ENCODE results near the gene FSD1. TPM values are rescaled to one million over a fixed set of nuclear protein-coding genes. Genes with fewer than 3 reads are reported as not detected.
"Not testable (repeated sequence)": the region's sequence is repeated elsewhere in the genome, so short reads cannot be mapped to it uniquely, and the experiment has no call there.

FSD1 gene
- total RNA-seq, 4 donors from 2014 or later: not detected

DNA sequence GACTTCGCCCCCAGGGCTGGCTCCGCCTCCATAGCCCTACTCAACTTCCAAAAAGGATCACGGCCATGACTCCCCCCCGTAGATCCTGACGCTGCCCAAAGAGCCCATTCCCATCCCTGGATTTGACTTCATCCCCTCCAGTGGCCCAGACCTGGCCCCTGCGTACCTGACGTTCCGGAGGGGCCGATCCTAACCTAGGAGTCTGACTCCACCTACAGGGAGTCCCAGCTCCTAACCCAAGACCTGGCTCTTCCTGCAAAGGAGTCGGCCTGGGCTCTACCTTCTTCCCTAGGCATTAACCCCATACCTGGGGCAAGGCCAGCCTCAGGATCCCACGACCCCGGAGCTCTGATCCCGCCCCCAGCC lies 23.5 kb downstream of the FSD1 start:
- intact Hi-C loops (cut with DNase I; ENCODE audit: low total_unique reads) (loop anchor here (1.0 kb wide), 1 partner anchor 14 kb away; no protein-coding TSS in a partner anchor), in situ Hi-C loops (cut with MboI; ENCODE audit: low sequenced_read_pairs in 4 of 4) (no loop called here)
- H3K27me3 ChIP-seq: peaks cover 11 to 17% (median 16%) of the 10 kb centered on the region in 3 donors
- peaks cover 0 to 13% of the 10 kb centered on the region in 2 donors for H3K4me1 ChIP-seq
- no peak for TF ChIP-seq POLR2A (IDR thresholded peaks at IDR 0.05)
- TF ChIP-seq, protein P1, sequence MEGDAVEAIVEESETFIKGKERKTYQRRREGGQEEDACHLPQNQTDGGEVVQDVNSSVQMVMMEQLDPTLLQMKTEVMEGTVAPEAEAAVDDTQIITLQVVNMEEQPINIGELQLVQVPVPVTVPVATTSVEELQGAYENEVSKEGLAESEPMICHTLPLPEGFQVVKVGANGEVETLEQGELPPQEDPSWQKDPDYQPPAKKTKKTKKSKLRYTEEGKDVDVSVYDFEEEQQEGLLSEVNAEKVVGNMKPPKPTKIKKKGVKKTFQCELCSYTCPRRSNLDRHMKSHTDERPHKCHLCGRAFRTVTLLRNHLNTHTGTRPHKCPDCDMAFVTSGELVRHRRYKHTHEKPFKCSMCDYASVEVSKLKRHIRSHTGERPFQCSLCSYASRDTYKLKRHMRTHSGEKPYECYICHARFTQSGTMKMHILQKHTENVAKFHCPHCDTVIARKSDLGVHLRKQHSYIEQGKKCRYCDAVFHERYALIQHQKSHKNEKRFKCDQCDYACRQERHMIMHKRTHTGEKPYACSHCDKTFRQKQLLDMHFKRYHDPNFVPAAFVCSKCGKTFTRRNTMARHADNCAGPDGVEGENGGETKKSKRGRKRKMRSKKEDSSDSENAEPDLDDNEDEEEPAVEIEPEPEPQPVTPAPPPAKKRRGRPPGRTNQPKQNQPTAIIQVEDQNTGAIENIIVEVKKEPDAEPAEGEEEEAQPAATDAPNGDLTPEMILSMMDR (IDR thresholded peaks at IDR 0.05 in 4 of 5, conservative IDR thresholded peaks at IDR 0.05 in 1 of 5): no peak
- no peaks in the 10 kb centered on the region for H3K36me3 ChIP-seq
- ATAC-seq (peak in 1 of 2 donors; percentile 12), DNase-seq (no peak)
- H3K27ac ChIP-seq: peak overlapping the region in 1 of 4 donors; percentile 37
- H3K9me3 ChIP-seq: no peaks in the 10 kb centered on the region
- H3K4me3 ChIP-seq: peak overlapping the region in 3 of 4 donors; percentile 46 to 54 (median 48)

DNA sequence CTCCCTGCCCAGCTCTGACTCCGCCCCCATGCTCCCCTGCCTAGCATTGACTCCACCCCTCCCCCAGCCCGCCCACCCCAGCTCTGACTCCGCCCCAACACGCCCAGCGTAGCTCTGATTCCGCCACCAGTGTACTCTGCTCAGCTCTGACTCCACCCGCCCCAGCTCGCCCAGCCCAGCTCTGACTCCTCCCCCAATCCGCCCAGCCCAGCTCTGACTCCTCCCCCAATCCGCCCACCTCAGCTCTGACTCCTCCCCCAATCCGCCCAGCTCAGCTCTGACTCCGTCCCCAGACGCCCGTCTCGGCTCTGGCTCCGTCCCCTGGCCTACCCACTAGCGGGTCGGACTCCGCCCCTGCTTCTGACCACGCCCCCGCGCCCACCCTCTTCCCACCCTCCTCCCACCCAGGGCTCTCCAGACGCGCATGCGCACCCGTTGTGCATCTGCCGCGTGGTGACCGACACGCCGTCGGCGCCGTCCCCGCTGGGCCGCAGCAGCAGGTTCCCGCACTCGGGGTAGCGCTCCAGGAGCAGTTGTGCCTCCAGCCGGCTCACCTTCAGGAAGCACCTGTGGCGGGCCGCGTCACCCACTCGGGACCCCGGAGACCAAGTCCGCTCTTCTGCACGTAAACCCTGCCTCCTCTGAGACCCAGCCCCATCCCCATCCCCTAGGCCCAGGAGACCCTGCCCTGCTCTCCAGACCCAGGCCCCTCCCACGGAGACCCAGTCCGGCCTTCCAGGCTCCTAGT lies 24.0 kb downstream of the FSD1 start:
- peaks cover 11 to 17% (median 16%) of the 10 kb centered on the region in 3 donors for H3K27me3 ChIP-seq
- H3K9me3 ChIP-seq: no peaks in the 10 kb centered on the region
- intact Hi-C loops (cut with DNase I; ENCODE audit: low total_unique reads) (loop anchor here (1.0 kb wide), 1 partner anchor 14 kb away; no protein-coding TSS in a partner anchor), in situ Hi-C loops (cut with MboI; ENCODE audit: low sequenced_read_pairs in 4 of 4) (no loop called here)
- peak overlapping the region; percentile 28 to 54 (median 48) for H3K4me3 ChIP-seq
- peak overlapping the region in 2 of 4 donors; percentile 37 to 54 for H3K27ac ChIP-seq
- H3K4me1 ChIP-seq: peaks cover 0 to 13% of the 10 kb centered on the region in 2 donors
- ATAC-seq (peak; percentile 77 to 87), DNase-seq (peak; percentile 51 to 90)
- no peaks in the 10 kb centered on the region for H3K36me3 ChIP-seq
- TF ChIP-seq, protein P1 (IDR thresholded peaks at IDR 0.05 in 4 of 5, conservative IDR thresholded peaks at IDR 0.05 in 1 of 5): no peak
- peak in 1 of 2 donors; percentile 8 for TF ChIP-seq POLR2A (IDR thresholded peaks at IDR 0.05)

DNA sequence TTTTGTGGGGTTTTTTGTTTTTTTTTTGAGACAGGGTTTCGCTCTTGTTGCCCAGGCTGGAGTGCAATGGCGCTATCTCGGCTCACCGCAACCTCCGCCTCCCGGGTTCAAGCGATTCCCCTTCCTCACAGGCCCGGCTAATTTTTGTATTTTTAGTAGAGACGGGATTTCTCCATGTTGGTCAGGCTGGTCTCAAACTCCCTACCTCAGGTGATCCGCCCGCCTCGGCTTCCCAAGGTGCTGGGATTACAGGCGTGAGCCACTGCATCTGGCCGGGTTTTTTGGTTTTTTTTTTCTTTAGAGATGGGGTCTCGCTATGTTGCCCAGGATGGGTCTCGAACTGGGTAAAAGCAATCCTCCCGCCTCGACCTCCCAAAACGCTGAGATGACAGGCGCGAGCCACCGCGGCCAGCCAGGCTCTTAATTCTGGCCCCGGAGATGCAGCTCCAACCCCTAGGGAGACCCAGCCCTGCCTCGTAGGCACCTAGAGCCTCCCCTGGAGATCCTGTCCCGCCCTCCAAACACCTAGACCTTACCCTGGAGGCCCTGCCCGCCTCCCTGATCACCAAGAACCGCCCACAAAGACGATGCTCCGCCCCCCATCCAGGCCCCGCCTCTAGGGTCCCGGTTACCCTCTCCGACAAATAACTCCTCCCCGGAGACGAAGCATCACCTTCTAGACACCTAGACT lies 24.7 kb downstream of the FSD1 start:
- Histone ChIP-seq H3K4me3 (peak overlapping the region in 3 of 4 donors; percentile 34 to 54 (median 51)), H3K27ac (peak overlapping the region in 2 of 4 donors; percentile 22 to 54), H3K27me3 (peaks cover 11 to 17% (median 16%) of the 10 kb centered on the region in 3 donors), H3K4me1 (peaks cover 0 to 13% of the 10 kb centered on the region in 2 donors)
- H3K9me3 ChIP-seq; DNase-seq; H3K36me3 ChIP-seq; in situ Hi-C loops (cut with MboI; ENCODE audit: low sequenced_read_pairs in 4 of 4); ATAC-seq: not testable (repeated sequence)
- intact Hi-C loops (cut with DNase I; ENCODE audit: low total_unique reads): loop anchor here (1.0 kb wide), 1 partner anchor 13 kb away; no protein-coding TSS in a partner anchor

DNA sequence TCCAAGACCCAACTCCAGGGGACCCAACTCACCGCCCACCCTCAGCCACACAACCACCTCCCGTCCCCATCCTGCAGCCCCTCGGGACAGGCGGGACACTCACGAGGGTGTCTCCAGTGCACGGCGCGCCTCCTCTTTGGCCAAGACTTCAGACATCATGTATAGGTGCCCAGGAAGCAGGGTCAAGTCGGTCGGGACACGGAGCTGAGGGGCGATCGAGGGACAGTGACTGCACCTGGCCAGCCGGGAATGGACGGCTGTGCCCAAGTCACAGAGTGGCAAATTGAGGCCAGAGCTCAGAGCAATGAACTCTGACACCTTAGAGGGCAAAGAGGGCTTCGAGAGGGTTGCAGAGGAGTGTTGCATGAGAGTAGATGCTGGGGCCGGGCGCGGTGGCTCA lies 25.5 kb downstream of the FSD1 start:
- Histone ChIP-seq H3K9me3 (no peaks in the 10 kb centered on the region), H3K4me1 (peaks cover 0 to 13% of the 10 kb centered on the region in 2 donors), H3K4me3 (no peak overlapping the region), H3K27ac (no peak overlapping the region), H3K36me3 (no peaks in the 10 kb centered on the region), H3K27me3 (peaks cover 11 to 17% (median 16%) of the 10 kb centered on the region in 3 donors)
- TF ChIP-seq, protein P1 (IDR thresholded peaks at IDR 0.05 in 4 of 5, conservative IDR thresholded peaks at IDR 0.05 in 1 of 5): no peak
- no peak for TF ChIP-seq POLR2A (IDR thresholded peaks at IDR 0.05)
- intact Hi-C loops (cut with DNase I; ENCODE audit: low total_unique reads) (no loop called here), in situ Hi-C loops (cut with MboI; ENCODE audit: low sequenced_read_pairs in 4 of 4) (no loop called here)
- ATAC-seq (no peak), DNase-seq (no peak)
